Adipocyte (in vitro differentiated cells): Measurements from ENCODE around the gene GALNT12.

Experiments
- DNase-seq: peaks from one replicate; pipeline ENCODE4 v3.0.0-alpha.2; 2015; ENCODE audit warnings: low read depth
- H3K27me3 ChIP-seq: replicated peaks from 2 replicates; pipeline ENCODE4 v1.7.0; 2013; ENCODE audit warnings: mild to moderate bottlenecking, low read length, moderate library complexity; ENCODE audit not compliant: control insufficient read depth, insufficient read depth
- H3K36me3 ChIP-seq: 2 replicates; pipeline ENCODE4 v1.7.0; 2013; ENCODE audit warnings: low read length, mild to moderate bottlenecking, moderate library complexity; ENCODE audit not compliant: control insufficient read depth, insufficient read depth, severe bottlenecking
- H3K4me1 ChIP-seq: 2 replicates; pipeline ENCODE4 v1.7.0; 2013; ENCODE audit warnings: mild to moderate bottlenecking, low read length, moderate library complexity; ENCODE audit not compliant: control insufficient read depth, insufficient read depth
- H3K4me3 ChIP-seq: 2 replicates; pipeline ENCODE4 v1.7.0; 2013; ENCODE audit warnings: mild to moderate bottlenecking, low read length, moderate library complexity
- H3K9ac ChIP-seq: 2 replicates; pipeline ENCODE4 v1.7.0; 2013; ENCODE audit warnings: mild to moderate bottlenecking, low read length, moderate library complexity
- H3K9me3 ChIP-seq: 2 replicates; pipeline ENCODE4 v1.7.0; 2013; ENCODE audit warnings: mild to moderate bottlenecking, low read length, moderate library complexity; ENCODE audit not compliant: control insufficient read depth

The GALNT12 gene

DNA sequence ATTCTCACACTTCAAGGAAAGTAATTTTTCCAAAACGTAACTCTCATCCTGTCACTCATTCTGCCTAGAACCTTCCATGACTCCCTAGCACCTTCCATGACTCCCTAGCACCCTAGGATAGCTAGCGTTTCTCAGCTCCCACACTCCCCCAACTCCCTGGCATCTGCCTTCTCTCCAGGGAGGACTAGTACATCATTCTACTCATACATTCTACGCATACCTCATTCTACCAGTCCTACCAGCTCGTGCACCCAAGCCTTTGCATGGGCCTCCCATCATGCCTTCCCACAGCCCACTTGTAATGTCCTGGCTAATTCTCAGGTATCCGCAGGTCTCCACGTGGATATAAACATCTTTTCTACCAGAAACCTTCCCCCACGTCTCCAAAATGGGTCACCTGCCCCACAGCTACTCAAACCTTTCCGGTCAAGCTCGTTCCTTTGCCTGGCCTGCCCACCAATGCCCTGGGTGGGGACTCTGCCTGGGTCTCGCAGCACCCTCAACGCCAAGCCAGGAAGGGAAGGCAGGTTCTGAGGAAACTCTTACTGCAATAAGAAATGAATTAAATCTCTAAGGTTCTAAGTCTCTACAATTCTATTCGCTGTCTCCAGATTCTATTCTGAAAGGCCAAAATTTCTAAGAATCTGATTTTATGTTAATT, 12.0 kb upstream of the GALNT12 start:
- peak overlapping the region; percentile 84 for H3K9ac ChIP-seq
- H3K9me3 ChIP-seq: peaks cover 5% of the 10 kb centered on the region
- no peaks in the 10 kb centered on the region for H3K36me3 ChIP-seq
- H3K4me1 ChIP-seq: peaks cover 21% of the 10 kb centered on the region
- H3K27me3 ChIP-seq: no peaks in the 10 kb centered on the region
- DNase-seq: no peak
- peak overlapping the region; percentile 85 for H3K4me3 ChIP-seq

DNA sequence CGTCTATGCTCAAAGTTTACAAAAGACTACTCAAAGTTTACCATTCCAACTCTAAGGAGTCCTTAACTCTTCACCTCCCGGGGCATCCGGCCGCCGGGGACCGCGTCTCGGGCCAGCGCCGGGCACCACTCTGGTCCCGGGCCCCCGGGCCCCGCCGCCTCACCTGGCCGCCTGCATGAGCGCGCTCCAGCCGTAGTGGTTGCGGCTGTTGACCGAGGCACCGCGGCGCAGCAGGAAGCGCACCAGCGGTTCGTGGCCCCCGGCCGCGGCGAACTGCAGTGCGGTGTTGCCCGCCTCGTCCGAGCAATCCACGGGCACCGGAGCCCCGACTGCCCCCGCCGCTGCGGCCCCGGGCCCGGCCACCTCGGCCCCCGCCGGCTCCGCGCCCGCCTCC, 11.5 kb upstream of the GALNT12 start:
- Histone ChIP-seq H3K4me3 (peak overlapping the region; percentile 85), H3K9me3 (peaks cover 5% of the 10 kb centered on the region), H3K36me3 (no peaks in the 10 kb centered on the region), H3K27me3 (no peaks in the 10 kb centered on the region), H3K4me1 (peaks cover 16% of the 10 kb centered on the region), H3K9ac (peak overlapping the region; percentile 84)
- peak; percentile 54 for DNase-seq

DNA sequence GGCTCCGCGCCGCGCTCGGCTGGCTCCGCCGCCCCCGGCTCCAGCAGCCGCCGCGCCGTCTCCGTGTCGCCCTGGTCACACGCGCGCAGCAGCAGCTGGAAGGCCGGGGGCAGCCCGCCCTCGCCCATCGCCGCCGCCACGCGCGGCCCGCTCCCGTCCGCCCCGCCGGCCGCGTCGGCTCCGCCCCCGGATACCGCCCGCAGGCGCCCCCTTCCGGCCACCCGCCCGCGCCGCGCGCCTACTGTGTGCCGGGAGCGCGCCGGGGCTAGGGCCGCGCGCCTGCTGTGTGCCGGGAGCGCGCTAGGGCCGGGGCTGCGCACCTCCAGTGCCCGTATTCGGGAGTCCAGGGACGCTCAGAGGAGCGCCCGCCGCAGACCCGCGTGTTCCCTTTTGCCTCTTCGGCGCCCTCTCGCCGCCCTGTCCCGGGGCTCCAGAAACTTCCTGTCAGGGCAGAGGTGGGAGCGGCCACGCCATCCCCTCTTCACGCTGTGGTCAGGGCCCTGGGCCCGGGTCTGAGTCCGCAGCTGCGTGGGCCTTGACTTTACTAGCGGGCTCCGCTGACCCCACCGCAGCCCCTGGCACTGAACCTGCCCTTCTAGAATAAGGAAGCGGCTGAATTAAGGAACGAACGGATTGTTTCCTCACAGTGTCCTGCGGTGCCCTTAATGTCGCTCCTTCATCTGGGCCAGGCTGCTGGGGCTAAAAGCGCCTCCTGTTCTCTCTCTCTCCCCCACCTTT, 10.9 kb upstream of the GALNT12 start, which contains the start of gene ANKS6:
Gene ANKS6 (minus strand): TSS at position 192 of the 738 bp plus-strand sequence. CDS start 64 bp downstream, at position 128.
- peak; percentile 94 for DNase-seq
- Histone ChIP-seq H3K27me3 (no peaks in the 10 kb centered on the region), H3K36me3 (no peaks in the 10 kb centered on the region), H3K4me3 (peak within 1 kb of the TSS; percentile 86), H3K9me3 (peaks cover 5% of the 10 kb centered on the region), H3K4me1 (peaks cover 11% of the 10 kb centered on the region), H3K9ac (peak within 1 kb of the TSS; percentile 88)

DNA sequence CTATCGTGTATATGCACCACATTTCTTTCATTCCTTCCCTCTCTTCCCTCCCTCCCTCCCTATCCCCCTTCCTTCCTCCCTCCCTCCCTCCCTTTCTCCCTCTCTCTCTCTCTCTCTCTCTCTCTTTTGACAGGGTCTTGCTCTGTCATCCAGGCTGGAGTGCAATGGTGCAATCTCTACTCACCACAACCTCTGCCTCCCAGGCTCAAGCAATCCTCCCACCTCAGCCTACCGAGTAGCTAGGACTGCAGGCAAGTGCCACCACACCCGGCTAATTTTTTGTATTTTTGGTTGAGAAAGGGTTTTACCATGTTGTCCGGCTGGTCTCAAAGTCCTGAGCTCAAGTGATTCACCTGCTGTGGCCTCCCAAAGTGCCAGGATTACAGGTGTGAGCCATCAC, 10.0 kb upstream of the GALNT12 start:
- H3K4me3 ChIP-seq: no peak overlapping the region
- H3K36me3 ChIP-seq: no peaks in the 10 kb centered on the region
- H3K27me3 ChIP-seq: no peaks in the 10 kb centered on the region
- no peak for DNase-seq
- H3K9me3 ChIP-seq: peaks cover 5% of the 10 kb centered on the region
- no peak overlapping the region for H3K9ac ChIP-seq
- peaks cover 10% of the 10 kb centered on the region for H3K4me1 ChIP-seq

DNA sequence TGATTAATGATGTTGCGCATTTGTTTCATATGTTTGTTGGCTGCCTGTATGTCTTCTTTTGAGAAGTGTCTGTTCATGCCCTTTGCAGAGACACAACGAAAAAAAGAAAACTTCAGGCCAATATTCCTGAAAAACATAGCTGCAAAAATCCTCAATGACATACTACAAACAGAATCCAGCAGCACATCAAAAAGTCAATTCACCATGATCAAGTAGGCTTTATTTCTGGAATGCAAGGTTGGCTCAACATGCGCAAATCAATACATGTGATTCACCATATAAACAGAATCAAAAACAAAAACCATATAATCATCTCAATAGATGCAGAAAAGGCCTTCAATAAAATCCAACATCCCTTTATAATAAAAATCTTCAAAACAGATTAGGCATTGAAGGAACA, 9.2 kb upstream of the GALNT12 start:
- Histone ChIP-seq H3K27me3 (no peaks in the 10 kb centered on the region), H3K9ac (no peak overlapping the region), H3K36me3 (no peaks in the 10 kb centered on the region), H3K4me3 (no peak overlapping the region), H3K4me1 (peaks cover 10% of the 10 kb centered on the region), H3K9me3 (peaks cover 5% of the 10 kb centered on the region)
- no peak for DNase-seq

DNA sequence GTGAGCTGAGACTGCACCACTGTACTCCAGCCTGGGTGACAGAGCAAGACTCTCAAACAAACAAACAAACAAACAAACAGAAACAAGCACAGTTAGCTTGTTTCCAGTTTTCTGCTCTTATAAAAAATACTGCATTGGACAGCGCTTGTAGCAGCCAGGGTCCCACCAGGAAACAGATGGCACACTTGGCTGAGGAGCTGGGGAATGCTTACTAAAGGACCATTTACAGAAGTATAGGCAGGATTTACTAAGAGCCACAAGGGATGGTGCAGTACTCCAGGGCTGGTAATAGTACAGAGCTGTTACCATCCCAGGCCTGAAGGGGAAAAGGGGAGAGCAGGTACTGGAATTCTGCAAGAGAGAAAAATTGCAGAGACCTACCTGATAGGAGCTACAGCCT, 5.9 kb upstream of the GALNT12 start:
- no peaks in the 10 kb centered on the region for H3K36me3 ChIP-seq
- H3K9ac ChIP-seq: no peak overlapping the region
- no peaks in the 10 kb centered on the region for H3K27me3 ChIP-seq
- no peak for DNase-seq
- peaks cover 12% of the 10 kb centered on the region for H3K4me1 ChIP-seq
- peaks cover 5% of the 10 kb centered on the region for H3K9me3 ChIP-seq
- H3K4me3 ChIP-seq: no peak overlapping the region

DNA sequence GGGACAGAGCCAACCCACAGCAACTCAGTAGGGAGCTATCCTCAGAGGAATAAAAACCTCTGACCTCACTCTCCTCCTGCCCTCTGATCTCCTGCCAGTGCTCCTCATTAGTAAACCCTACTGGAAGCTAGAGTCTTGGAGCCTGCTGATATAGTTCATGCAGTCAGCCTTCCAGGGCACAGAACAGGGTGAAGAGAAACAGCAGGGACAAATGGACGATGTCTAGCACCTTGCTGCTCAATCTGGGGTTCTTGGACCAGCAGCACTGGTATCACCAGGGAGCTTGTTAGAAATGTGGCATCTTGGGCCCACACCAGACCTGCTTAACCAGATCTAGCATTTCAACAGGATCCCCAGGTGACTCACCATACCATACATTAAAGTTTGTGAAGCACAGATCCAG, 5.5 kb upstream of the GALNT12 start:
- H3K36me3 ChIP-seq: no peaks in the 10 kb centered on the region
- H3K9ac ChIP-seq: no peak overlapping the region
- peaks cover 16% of the 10 kb centered on the region for H3K4me1 ChIP-seq

DNA sequence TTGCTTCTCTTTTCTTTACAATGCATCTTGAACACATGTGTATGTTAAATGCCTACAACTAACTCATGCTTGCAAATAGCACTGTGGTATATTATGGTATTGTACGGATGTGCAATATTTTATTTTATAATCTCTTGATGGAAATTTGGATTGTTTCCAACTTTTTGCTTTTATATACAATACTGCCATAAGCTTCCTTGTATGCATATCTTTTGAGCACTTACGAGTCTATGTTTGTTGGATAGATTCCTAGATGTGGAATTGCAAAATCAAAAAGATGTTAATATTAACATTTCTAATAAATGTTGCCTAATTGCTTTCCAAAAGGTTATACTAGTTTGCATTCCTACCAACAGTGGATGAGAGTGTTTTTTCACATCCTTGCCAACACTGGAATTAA, 3.4 kb upstream of the GALNT12 start:
- Histone ChIP-seq H3K27me3 (no peaks in the 10 kb centered on the region), H3K9me3 (no peaks in the 10 kb centered on the region), H3K36me3 (no peaks in the 10 kb centered on the region), H3K4me3 (no peak overlapping the region), H3K9ac (no peak overlapping the region), H3K4me1 (peaks cover 18% of the 10 kb centered on the region)
- no peak for DNase-seq

More for the DNA sequence above, 5.5 kb upstream of the GALNT12 start:
- no peaks in the 10 kb centered on the region for H3K27me3 ChIP-seq
- peaks cover 5% of the 10 kb centered on the region for H3K9me3 ChIP-seq
- no peak overlapping the region for H3K4me3 ChIP-seq
- DNase-seq: no peak

DNA sequence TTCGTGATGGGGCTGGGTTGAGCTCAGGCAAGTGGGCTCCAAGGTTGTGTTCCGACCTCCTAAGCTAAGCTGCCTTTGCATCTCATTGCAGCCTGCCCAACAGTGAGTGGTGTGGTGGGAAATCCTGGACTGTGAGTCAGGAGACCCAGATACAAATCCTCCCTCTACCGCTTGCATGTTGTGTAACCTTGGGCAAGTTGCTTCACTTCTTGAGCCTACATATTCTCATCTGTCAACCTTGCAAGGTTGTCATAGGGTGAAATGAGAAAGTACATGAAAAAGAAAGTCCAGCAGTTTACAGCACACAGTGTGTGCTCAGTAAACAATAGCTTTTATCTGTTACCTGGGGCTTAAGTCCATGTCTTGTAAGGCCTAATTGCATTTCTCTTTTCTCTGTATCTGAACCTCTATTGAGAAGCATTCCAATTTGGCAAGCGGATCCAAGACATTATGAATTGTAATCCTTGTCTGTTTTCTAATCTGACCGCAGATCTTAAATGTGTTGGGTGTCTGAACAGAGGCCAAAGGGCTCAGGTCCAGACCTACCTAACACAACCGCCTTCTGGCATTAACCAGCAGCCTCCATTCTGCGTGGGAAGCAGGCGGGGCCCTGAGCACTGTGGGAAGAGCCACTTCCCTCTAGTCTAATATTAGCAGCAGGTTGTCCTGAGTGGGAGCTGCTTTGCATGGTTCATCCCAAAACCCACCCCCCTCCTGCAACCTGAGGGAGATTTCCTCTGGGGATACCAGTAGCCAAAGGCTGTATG, 1.8 kb upstream of the GALNT12 start:
- Histone ChIP-seq H3K9ac (no peak overlapping the region), H3K36me3 (no peaks in the 10 kb centered on the region), H3K4me3 (no peak overlapping the region), H3K9me3 (no peaks in the 10 kb centered on the region), H3K27me3 (no peaks in the 10 kb centered on the region), H3K4me1 (peaks cover 23% of the 10 kb centered on the region)
- DNase-seq: peak; percentile 30

DNA sequence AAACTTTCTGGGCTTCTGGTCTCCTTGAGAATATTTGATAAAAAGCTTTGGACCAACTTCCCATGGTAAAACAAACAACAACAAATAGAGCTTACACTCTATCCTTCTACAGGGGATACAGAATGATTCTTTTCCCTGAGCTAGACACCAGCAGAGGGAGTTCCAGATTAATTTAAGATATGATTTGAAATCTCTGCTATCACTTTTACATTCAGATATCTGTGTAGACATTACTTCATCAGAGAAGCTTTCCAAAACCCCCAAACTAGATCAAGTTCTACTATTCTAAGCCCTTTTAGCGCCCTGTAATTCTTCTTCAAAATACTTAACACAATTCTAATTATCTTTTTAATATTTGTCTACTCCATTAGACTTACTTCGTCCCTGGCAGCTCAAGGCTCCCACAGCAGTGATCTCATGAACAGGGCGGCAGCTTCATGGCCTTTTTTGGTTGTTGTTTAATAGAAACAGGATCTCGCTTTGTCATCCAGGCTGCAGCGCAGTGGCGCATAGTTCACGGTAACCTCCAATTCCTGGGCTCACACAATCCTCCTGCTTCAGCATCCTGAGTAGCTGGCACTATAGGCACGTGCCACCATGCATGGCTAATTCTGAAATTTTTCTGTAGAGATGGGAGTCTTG, 955 bp upstream of the GALNT12 start:
- Histone ChIP-seq H3K27me3 (no peaks in the 10 kb centered on the region), H3K36me3 (no peaks in the 10 kb centered on the region), H3K9me3 (no peaks in the 10 kb centered on the region), H3K4me3 (peak overlapping the region; percentile 83), H3K4me1 (peaks cover 31% of the 10 kb centered on the region), H3K9ac (no peak overlapping the region)
- peak; percentile 50 for DNase-seq

DNA sequence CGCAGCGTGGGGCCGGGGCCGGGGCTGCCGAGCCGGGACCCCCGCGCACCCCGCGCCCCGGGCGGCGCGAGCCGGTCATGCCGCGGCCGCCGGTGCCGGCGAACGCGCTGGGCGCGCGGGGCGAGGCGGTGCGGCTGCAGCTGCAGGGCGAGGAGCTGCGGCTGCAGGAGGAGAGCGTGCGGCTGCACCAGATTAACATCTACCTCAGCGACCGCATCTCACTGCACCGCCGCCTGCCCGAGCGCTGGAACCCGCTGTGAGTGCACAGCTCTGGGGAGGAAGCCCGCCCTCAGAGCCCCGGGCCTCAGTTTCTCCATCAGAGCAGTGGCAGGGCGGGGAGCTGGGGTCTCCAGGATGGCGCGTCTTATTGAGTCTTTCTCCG, 335 bp downstream of the GALNT12 start:
- Histone ChIP-seq H3K4me3 (peak overlapping the region; percentile 83), H3K9ac (peak overlapping the region; percentile 68), H3K36me3 (no peaks in the 10 kb centered on the region), H3K4me1 (peaks cover 31% of the 10 kb centered on the region), H3K9me3 (no peaks in the 10 kb centered on the region), H3K27me3 (no peaks in the 10 kb centered on the region)
- DNase-seq: peak; percentile 44
